ENCODE data around the gene DTNB. TPM values are rescaled to one million over a fixed set of nuclear protein-coding genes. Genes with fewer than 3 reads are reported as not detected.
A peak's percentile ranks its signal among the peaks of the same experiment; 100 is the strongest.

The DTNB gene
- total RNA-seq, 1 donor from 2014 or later: 28.9 TPM

DNA sequence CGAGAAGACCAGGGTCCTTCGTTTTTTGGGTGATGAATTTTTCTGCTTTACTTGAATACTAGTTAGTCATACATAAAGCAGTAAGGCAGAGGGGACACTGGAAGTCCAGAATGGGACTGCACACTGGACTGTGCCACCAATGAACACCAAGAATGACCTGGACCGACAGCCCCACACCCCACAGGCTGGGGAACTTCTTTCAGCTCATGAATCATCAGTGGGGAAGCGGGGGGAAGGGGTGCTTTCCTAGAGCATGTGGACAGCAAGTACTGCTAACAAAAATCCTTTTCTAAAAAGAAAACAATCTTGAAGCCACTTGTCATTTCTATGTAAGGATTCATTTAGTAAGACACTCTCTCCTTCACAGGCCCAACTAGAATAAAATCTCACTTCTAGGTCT is 86.0 kb downstream of the DTNB start:
- DNase-seq (no peak), ATAC-seq (ENCODE audit: low read depth) (no peak)
- TF ChIP-seq, protein P1, sequence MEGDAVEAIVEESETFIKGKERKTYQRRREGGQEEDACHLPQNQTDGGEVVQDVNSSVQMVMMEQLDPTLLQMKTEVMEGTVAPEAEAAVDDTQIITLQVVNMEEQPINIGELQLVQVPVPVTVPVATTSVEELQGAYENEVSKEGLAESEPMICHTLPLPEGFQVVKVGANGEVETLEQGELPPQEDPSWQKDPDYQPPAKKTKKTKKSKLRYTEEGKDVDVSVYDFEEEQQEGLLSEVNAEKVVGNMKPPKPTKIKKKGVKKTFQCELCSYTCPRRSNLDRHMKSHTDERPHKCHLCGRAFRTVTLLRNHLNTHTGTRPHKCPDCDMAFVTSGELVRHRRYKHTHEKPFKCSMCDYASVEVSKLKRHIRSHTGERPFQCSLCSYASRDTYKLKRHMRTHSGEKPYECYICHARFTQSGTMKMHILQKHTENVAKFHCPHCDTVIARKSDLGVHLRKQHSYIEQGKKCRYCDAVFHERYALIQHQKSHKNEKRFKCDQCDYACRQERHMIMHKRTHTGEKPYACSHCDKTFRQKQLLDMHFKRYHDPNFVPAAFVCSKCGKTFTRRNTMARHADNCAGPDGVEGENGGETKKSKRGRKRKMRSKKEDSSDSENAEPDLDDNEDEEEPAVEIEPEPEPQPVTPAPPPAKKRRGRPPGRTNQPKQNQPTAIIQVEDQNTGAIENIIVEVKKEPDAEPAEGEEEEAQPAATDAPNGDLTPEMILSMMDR (IDR thresholded peaks at IDR 0.05): no peak
- ChIA-PET CTCF (no interaction called here), POLR2A (no interaction called here)
- H3K4me1 Mint-ChIP-seq: peaks cover 22% of the 10 kb centered on the region
- no peaks in the 10 kb centered on the region for H3K27me3 Mint-ChIP-seq
- H3K9me3 Mint-ChIP-seq: no peaks in the 10 kb centered on the region
- H3K27ac Mint-ChIP-seq: no peak overlapping the region
- no peaks in the 10 kb centered on the region for H3K36me3 Mint-ChIP-seq (ENCODE audit: low read depth)
- no peak overlapping the region for H3K4me3 Mint-ChIP-seq
- intact Hi-C loops (cut with micrococcal nuclease): no loop called here

DNA sequence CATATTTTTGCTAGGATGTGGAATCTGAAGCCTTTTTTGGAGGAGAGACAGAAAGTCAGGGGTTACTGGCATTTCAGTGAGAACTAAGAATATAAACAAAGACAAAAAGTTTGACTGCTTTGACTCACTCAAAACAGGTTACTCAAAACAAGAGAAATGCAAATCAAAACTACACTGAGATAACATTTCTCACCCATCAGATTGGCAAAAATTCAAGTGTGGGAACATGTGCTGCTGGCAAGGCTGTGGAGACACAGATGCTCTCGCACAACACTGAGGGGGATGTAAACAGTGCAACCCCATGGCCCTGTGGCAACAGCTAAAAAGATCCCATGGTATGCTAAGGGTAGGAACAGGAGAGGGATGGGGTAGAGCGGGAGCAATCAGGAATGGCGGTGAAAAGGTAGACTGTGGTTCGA is 86.6 kb downstream of the DTNB start:
- no peaks in the 10 kb centered on the region for H3K9me3 Mint-ChIP-seq
- ChIA-PET CTCF (no interaction called here), POLR2A (interaction anchor here (0.7 kb wide), 2 partner anchors 32 to 285 kb away, joined by 6 to 8 read pairs; no protein-coding TSS in a partner anchor)
- H3K4me3 Mint-ChIP-seq: no peak overlapping the region
- no peaks in the 10 kb centered on the region for H3K27me3 Mint-ChIP-seq
- ATAC-seq (ENCODE audit: low read depth): no peak
- peak overlapping the region; percentile 4 for H3K27ac Mint-ChIP-seq
- TF ChIP-seq, protein P1 (IDR thresholded peaks at IDR 0.05): no peak
- H3K36me3 Mint-ChIP-seq (ENCODE audit: low read depth): no peaks in the 10 kb centered on the region
- intact Hi-C loops (cut with micrococcal nuclease): no loop called here
- DNase-seq: no peak
- H3K4me1 Mint-ChIP-seq: peaks cover 24% of the 10 kb centered on the region

DNA sequence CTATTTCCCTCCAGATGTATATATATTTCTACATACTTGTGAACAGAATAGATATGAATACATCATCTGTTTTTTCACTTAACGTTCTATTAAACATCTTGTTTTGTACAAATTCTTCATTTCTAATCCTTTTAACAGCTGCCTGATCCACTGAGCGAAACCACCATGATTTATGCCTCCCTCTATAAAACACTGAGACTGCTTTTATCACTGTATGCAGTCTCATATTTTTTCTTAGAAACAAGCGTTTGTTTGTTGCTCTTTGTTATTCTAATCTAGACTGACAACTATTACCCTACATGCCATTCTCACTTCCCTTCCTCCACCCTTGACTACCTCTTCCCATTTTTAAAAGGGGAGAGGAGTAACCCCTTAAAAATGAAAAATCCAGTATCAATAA is 88.2 kb downstream of the DTNB start:
- CTCF ChIA-PET: interaction anchor here (1.2 kb wide), 1 partner anchor 22 kb away, joined by 3 read pairs; no protein-coding TSS in a partner anchor
- peaks cover 27% of the 10 kb centered on the region for H3K4me1 Mint-ChIP-seq
- no peak for ATAC-seq (ENCODE audit: low read depth)
- H3K27ac Mint-ChIP-seq: no peak overlapping the region
- no peaks in the 10 kb centered on the region for H3K36me3 Mint-ChIP-seq (ENCODE audit: low read depth)
- TF ChIP-seq, protein P1 (IDR thresholded peaks at IDR 0.05): no peak
- intact Hi-C loops (cut with micrococcal nuclease): no loop called here
- no peak for DNase-seq
- POLR2A ChIA-PET: no interaction called here
- no peaks in the 10 kb centered on the region for H3K27me3 Mint-ChIP-seq
- H3K4me3 Mint-ChIP-seq: no peak overlapping the region
- H3K9me3 Mint-ChIP-seq: no peaks in the 10 kb centered on the region

DNA sequence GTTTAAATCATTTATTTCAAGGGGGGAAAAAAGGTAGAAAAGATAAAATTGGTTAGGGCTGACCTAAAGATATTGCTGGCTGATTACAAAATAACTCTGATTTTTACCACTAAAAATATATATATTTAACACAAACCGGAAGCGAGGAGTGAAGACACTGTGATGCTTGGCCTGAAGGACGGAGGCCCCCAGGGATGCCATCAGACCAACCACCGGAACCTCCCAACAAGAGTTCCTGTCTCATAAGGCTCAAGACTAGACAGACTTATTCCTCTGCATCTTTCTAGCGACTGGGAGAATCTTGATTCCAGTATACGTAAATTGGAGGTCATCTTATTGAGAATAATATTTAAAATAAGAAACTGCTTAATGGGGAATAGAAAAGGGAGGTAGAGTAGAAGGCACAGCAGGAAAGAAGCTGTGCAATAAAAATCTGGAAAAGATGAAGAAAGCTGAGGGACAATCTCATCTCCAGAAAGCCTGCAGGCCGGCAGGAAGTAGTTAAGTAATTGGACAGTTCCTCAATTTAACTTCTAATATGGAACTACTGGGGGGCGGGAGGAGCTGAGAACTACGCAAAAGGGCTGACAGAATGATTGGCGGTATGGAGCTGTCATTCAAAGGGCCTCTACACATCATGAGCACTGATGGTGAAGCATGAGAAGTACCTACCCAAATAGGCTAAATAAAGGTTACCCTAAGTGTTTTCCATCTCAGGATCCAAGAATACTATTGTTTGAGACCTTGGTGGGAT is 91.1 kb downstream of the DTNB start:
- H3K27me3 Mint-ChIP-seq: no peaks in the 10 kb centered on the region

DNA sequence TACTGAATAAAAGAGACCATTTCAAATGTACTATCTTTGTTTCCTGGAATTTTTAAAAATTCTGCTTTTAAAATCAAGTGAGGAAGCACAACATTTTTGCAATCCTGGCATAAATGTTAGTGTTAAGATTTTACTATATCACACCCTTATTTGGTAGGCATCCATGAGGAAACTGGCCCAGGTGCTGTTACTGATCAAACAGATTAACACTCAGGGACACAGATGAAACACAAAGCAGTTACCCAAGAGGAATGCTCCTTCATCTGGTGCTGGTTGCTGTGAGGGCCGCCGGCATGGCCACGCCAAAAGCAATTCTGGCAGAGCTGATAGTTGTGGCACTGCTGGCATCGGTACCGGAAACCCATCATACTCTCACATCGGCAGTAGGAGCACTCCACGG is 96.8 kb downstream of the DTNB start:
- DNase-seq (no peak), ATAC-seq (ENCODE audit: low read depth) (no peak)
- no peaks in the 10 kb centered on the region for H3K27me3 Mint-ChIP-seq
- ChIA-PET CTCF (no interaction called here), POLR2A (no interaction called here)
- TF ChIP-seq, protein P1 (IDR thresholded peaks at IDR 0.05): no peak
- H3K9me3 Mint-ChIP-seq: no peaks in the 10 kb centered on the region
- no peak overlapping the region for H3K27ac Mint-ChIP-seq
- intact Hi-C loops (cut with micrococcal nuclease): no loop called here
- peaks cover 2% of the 10 kb centered on the region for H3K4me1 Mint-ChIP-seq
- peaks cover 13% of the 10 kb centered on the region for H3K36me3 Mint-ChIP-seq (ENCODE audit: low read depth)
- H3K4me3 Mint-ChIP-seq: no peak overlapping the region

More for the DNA sequence above, 91.1 kb downstream of the DTNB start:
- peaks cover 5% of the 10 kb centered on the region for H3K36me3 Mint-ChIP-seq (ENCODE audit: low read depth)
- POLR2A ChIA-PET: interaction anchor here (0.5 to 0.6 kb wide), 2 partner anchors 24 to 221 kb away, joined by 3 read pairs; no protein-coding TSS in a partner anchor
- H3K9me3 Mint-ChIP-seq: no peaks in the 10 kb centered on the region
- peaks cover 24% of the 10 kb centered on the region for H3K4me1 Mint-ChIP-seq
- TF ChIP-seq, protein P1 (IDR thresholded peaks at IDR 0.05): no peak
- intact Hi-C loops (cut with micrococcal nuclease): no loop called here
- DNase-seq: no peak
- CTCF ChIA-PET: interaction anchor here (0.9 kb wide), 1 partner anchor 25 kb away, joined by 5 read pairs; no protein-coding TSS in a partner anchor
- peak; percentile 89 for ATAC-seq (ENCODE audit: low read depth)
- H3K27ac Mint-ChIP-seq: no peak overlapping the region
- peak overlapping the region; percentile 19 for H3K4me3 Mint-ChIP-seq

All from activated B cell treated with CpG ODN at 0.5 μM for 24 hours (primary cell).